GM12892 (cell line): ENCODE results near the gene PAPPA.

Source experiments
- POLR2A ChIP-seq: IDR thresholded peaks from 2 replicates; pipeline ENCODE4 v1.6.1; 2011; ENCODE audit warnings: low read depth, low read length, control low read depth
- POLR2AphosphoS5 ChIP-seq: IDR thresholded peaks from 2 replicates; pipeline ENCODE4 v1.6.1; 2011; ENCODE audit warnings: low read depth, low read length, control low read depth
- TAF1 ChIP-seq: IDR thresholded peaks from 2 replicates; pipeline ENCODE4 v1.6.1; 2011; ENCODE audit warnings: low read depth, mild to moderate bottlenecking, control low read depth, low read length, borderline replicate concordance

GRCh38 chr9:116327701-116328405 lies 174.3 kb downstream of the PAPPA start:
- no peak for TF ChIP-seq TAF1
- TF ChIP-seq POLR2AphosphoS5: no peak
- no peak for TF ChIP-seq POLR2A
